Activated T-helper 1 cell treated with anti-CD3 and anti-CD28 coated beads, Interleukin-12 subunit alpha, Interleukin-12 subunit beta, Interleukin-2, Interleukin-4 antibody, amounts not matched to agents 30 ng/mL and 10 ng/mL and 1 ng/mL, durations not matched to agents 14 hours and 24 hours and 36 hours (primary cell): ENCODE data around the gene CAMKMT. TPM values are rescaled to one million over a fixed set of nuclear protein-coding genes. Genes with fewer than 3 reads are reported as not detected.

ENCODE experiments used
- DNase-seq: peaks from one replicate; pipeline ENCODE4 v3.0.0; 2021; ENCODE audit warnings: low spot score
- H3K27ac Mint-ChIP-seq: one replicate; pipeline ENCODE4 v1.8.0; 2021; ENCODE audit warnings: mild to moderate bottlenecking, mixed read lengths
- H3K27me3 Mint-ChIP-seq: one replicate; pipeline ENCODE4 v1.8.0; 2022; ENCODE audit warnings: mild to moderate bottlenecking, moderate library complexity, mixed read lengths; ENCODE audit not compliant: insufficient read depth
- H3K36me3 Mint-ChIP-seq: one replicate; pipeline ENCODE4 v1.8.0; 2021; ENCODE audit warnings: low read depth, mixed read lengths
- H3K4me1 Mint-ChIP-seq: one replicate; pipeline ENCODE4 v1.8.0; 2021; ENCODE audit warnings: low read depth, mixed read lengths
- H3K4me3 Mint-ChIP-seq: one replicate; pipeline ENCODE4 v1.8.0; 2021; ENCODE audit warnings: mild to moderate bottlenecking, moderate library complexity, mixed read lengths
- H3K9me3 Mint-ChIP-seq: one replicate; pipeline ENCODE4 v1.8.0; 2021; ENCODE audit warnings: mixed read lengths
- intact Hi-C: fragments of 100-400 bp; cut with micrococcal nuclease; formaldehyde crosslinking; loops from one replicate; pipeline ENCODE4 v1.15.1; 2024
- total RNA-seq: library from RNA; stranded (reverse); gene quantifications from 2 replicates; pipeline ENCODE4 v1.2.3, GENCODE V29; 2022

CAMKMT gene
- total RNA-seq, 1 donor from 2014 or later = 14.2 TPM

- H3K36me3 Mint-ChIP-seq = no peaks in the 10 kb centered on the region
- intact Hi-C loops = loop anchor here (2.0 to 10.0 kb wide), 3 partner anchors 202 to 369 kb away; no protein-coding TSS in a partner anchor
- no peaks in the 10 kb centered on the region for H3K9me3 Mint-ChIP-seq
- peaks cover 82% of the 10 kb centered on the region for H3K27me3 Mint-ChIP-seq
- DNase-seq = no peak
- H3K27ac Mint-ChIP-seq = no peak overlapping the region
- no peak overlapping the region for H3K4me3 Mint-ChIP-seq
- H3K4me1 Mint-ChIP-seq = no peaks in the 10 kb centered on the region
Observed at GRCh38 chr2:44802777-44803424, 441.2 kb downstream of the CAMKMT start.

GRCh38 chr2:44804406-44805265 is 442.9 kb downstream of the CAMKMT start:
- no peak overlapping the region for H3K27ac Mint-ChIP-seq
- peaks cover 81% of the 10 kb centered on the region for H3K27me3 Mint-ChIP-seq
- no peaks in the 10 kb centered on the region for H3K9me3 Mint-ChIP-seq
- intact Hi-C loops = loop anchor here (5.0 to 10.0 kb wide), 2 partner anchors 330 to 368 kb away; no protein-coding TSS in a partner anchor
- H3K4me3 Mint-ChIP-seq = no peak overlapping the region
- H3K36me3 Mint-ChIP-seq = no peaks in the 10 kb centered on the region
- H3K4me1 Mint-ChIP-seq = no peaks in the 10 kb centered on the region
- no peak for DNase-seq

GRCh38 chr2:44805401-44806235 is 443.9 kb downstream of the CAMKMT start:
- no peaks in the 10 kb centered on the region for H3K9me3 Mint-ChIP-seq
- no peak overlapping the region for H3K4me3 Mint-ChIP-seq
- H3K4me1 Mint-ChIP-seq = no peaks in the 10 kb centered on the region
- no peak overlapping the region for H3K27ac Mint-ChIP-seq
- no peak for DNase-seq
- intact Hi-C loops = loop anchor here (10.0 kb wide), 1 partner anchor 331 kb away; no protein-coding TSS in a partner anchor
- H3K36me3 Mint-ChIP-seq = no peaks in the 10 kb centered on the region
- peaks cover 78% of the 10 kb centered on the region for H3K27me3 Mint-ChIP-seq

- H3K27me3 Mint-ChIP-seq = peaks cover 62% of the 10 kb centered on the region
- no peaks in the 10 kb centered on the region for H3K9me3 Mint-ChIP-seq
- no peaks in the 10 kb centered on the region for H3K36me3 Mint-ChIP-seq
- no peak for DNase-seq
- intact Hi-C loops = loop anchor here (10.0 kb wide), 1 partner anchor 333 kb away; no protein-coding TSS in a partner anchor
- no peaks in the 10 kb centered on the region for H3K4me1 Mint-ChIP-seq
- H3K4me3 Mint-ChIP-seq = no peak overlapping the region
- no peak overlapping the region for H3K27ac Mint-ChIP-seq
Observed at GRCh38 chr2:44807201-44808025, 445.7 kb downstream of the CAMKMT start.

GRCh38 chr2:44810892-44811530 is 449.3 kb downstream of the CAMKMT start:
- Mint-ChIP-seq H3K4me1 (no peaks in the 10 kb centered on the region), H3K36me3 (no peaks in the 10 kb centered on the region), H3K9me3 (no peaks in the 10 kb centered on the region), H3K4me3 (no peak overlapping the region), H3K27me3 (peaks cover 35% of the 10 kb centered on the region), H3K27ac (no peak overlapping the region)
- DNase-seq = no peak
- intact Hi-C loops = no loop called here

- intact Hi-C loops = no loop called here
- Mint-ChIP-seq H3K27me3 (peaks cover 16% of the 10 kb centered on the region), H3K36me3 (no peaks in the 10 kb centered on the region), H3K27ac (no peak overlapping the region), H3K9me3 (no peaks in the 10 kb centered on the region), H3K4me3 (no peak overlapping the region), H3K4me1 (no peaks in the 10 kb centered on the region)
- DNase-seq = no peak
Observed at GRCh38 chr2:44813165-44813564, 451.4 kb downstream of the CAMKMT start.

GRCh38 chr2:44813658-44814057 is 451.9 kb downstream of the CAMKMT start:
- no peak for DNase-seq
- no peaks in the 10 kb centered on the region for H3K36me3 Mint-ChIP-seq
- no peak overlapping the region for H3K4me3 Mint-ChIP-seq
- no peak overlapping the region for H3K27ac Mint-ChIP-seq
- H3K9me3 Mint-ChIP-seq = no peaks in the 10 kb centered on the region
- H3K4me1 Mint-ChIP-seq = no peaks in the 10 kb centered on the region
- peaks cover 13% of the 10 kb centered on the region for H3K27me3 Mint-ChIP-seq
- intact Hi-C loops = no loop called here

- H3K36me3 Mint-ChIP-seq = no peaks in the 10 kb centered on the region
- no peak overlapping the region for H3K4me3 Mint-ChIP-seq
- peaks cover 2% of the 10 kb centered on the region for H3K27me3 Mint-ChIP-seq
- H3K27ac Mint-ChIP-seq = no peak overlapping the region
- DNase-seq = no peak
- intact Hi-C loops = no loop called here
- no peaks in the 10 kb centered on the region for H3K9me3 Mint-ChIP-seq
- H3K4me1 Mint-ChIP-seq = no peaks in the 10 kb centered on the region
Observed at GRCh38 chr2:44817256-44817655, 455.5 kb downstream of the CAMKMT start.

- Mint-ChIP-seq H3K4me3 (no peak overlapping the region), H3K9me3 (no peaks in the 10 kb centered on the region), H3K27ac (no peak overlapping the region), H3K36me3 (no peaks in the 10 kb centered on the region), H3K4me1 (no peaks in the 10 kb centered on the region), H3K27me3 (peaks cover 2% of the 10 kb centered on the region)
- intact Hi-C loops = no loop called here
- no peak for DNase-seq
Observed at GRCh38 chr2:44817673-44818335, 456.1 kb downstream of the CAMKMT start.

GRCh38 chr2:44819061-44819460 is 457.3 kb downstream of the CAMKMT start:
- H3K4me3 Mint-ChIP-seq = no peak overlapping the region
- no peaks in the 10 kb centered on the region for H3K4me1 Mint-ChIP-seq
- no peaks in the 10 kb centered on the region for H3K36me3 Mint-ChIP-seq
- peaks cover 3% of the 10 kb centered on the region for H3K27me3 Mint-ChIP-seq
- no peaks in the 10 kb centered on the region for H3K9me3 Mint-ChIP-seq
- intact Hi-C loops = no loop called here
- H3K27ac Mint-ChIP-seq = no peak overlapping the region
- DNase-seq = no peak

- no peak for DNase-seq
- Mint-ChIP-seq H3K36me3 (no peaks in the 10 kb centered on the region), H3K4me1 (no peaks in the 10 kb centered on the region), H3K27me3 (peaks cover 9% of the 10 kb centered on the region), H3K9me3 (no peaks in the 10 kb centered on the region), H3K27ac (no peak overlapping the region), H3K4me3 (no peak overlapping the region)
- intact Hi-C loops = no loop called here
Observed at GRCh38 chr2:44821500-44821899, 459.8 kb downstream of the CAMKMT start.
